HG02981 (cell line): ENCODE measurements around the gene ZFYVE26.

Experiments
- ATAC-seq: cut with Tn5 transposase; IDR thresholded peaks from one replicate; pipeline ENCODE4 v1.9.1; 2021; ENCODE audit warnings: mild to moderate bottlenecking, moderate library complexity; ENCODE audit not compliant: unreplicated experiment

ZFYVE26 gene

GRCh38 chr14:67817750-67818438 is 1.5 kb upstream of the ZFYVE26 start:
- no peak for ATAC-seq

GRCh38 chr14:67815573-67816225 is 691 bp downstream of the ZFYVE26 start:
- ATAC-seq, result no peak

- ATAC-seq, result no peak
Observed at GRCh38 chr14:67814821-67815220, 1.6 kb downstream of the ZFYVE26 start.

- no peak for ATAC-seq
Observed at GRCh38 chr14:67806246-67806645, 10.1 kb downstream of the ZFYVE26 start.

- no peak for ATAC-seq
Observed at GRCh38 chr14:67800743-67801142, 15.6 kb downstream of the ZFYVE26 start.

- ATAC-seq, result no peak
Observed at GRCh38 chr14:67798731-67799130, 17.7 kb downstream of the ZFYVE26 start.

- no peak for ATAC-seq
Observed at GRCh38 chr14:67787673-67788072, 28.7 kb downstream of the ZFYVE26 start.

GRCh38 chr14:67785270-67786109 is 30.9 kb downstream of the ZFYVE26 start:
- ATAC-seq, result no peak

- no peak for ATAC-seq
Observed at GRCh38 chr14:67784244-67784823, 32.1 kb downstream of the ZFYVE26 start.

GRCh38 chr14:67782090-67782489 is 34.3 kb downstream of the ZFYVE26 start:
- ATAC-seq, result no peak

GRCh38 chr14:67778792-67779191 is 37.6 kb downstream of the ZFYVE26 start:
- ATAC-seq, result no peak

- no peak for ATAC-seq
Observed at GRCh38 chr14:67776653-67777322, 39.6 kb downstream of the ZFYVE26 start.

GRCh38 chr14:67773844-67774377 is 42.5 kb downstream of the ZFYVE26 start:
- ATAC-seq, result no peak

- no peak for ATAC-seq
Observed at GRCh38 chr14:67768219-67768618, 48.2 kb downstream of the ZFYVE26 start.

- no peak for ATAC-seq
Observed at GRCh38 chr14:67766035-67766680, 50.2 kb downstream of the ZFYVE26 start.

- ATAC-seq, result no peak
Observed at GRCh38 chr14:67765192-67765834, 51.1 kb downstream of the ZFYVE26 start.

- ATAC-seq, result no peak
Observed at GRCh38 chr14:67764496-67764895, 51.9 kb downstream of the ZFYVE26 start.

GRCh38 chr14:67763158-67763822 is 53.1 kb downstream of the ZFYVE26 start:
- ATAC-seq, result no peak

GRCh38 chr14:67762051-67762450 is 54.3 kb downstream of the ZFYVE26 start:
- no peak for ATAC-seq
